H7 (cell line): ENCODE data around the gene ACTC1. TPM values are rescaled to one million over a fixed set of nuclear protein-coding genes. Genes with fewer than 3 reads are reported as not detected.
"Not testable (repeated sequence)": the region's sequence is repeated elsewhere in the genome, so short reads cannot be mapped to it uniquely, and the experiment has no call there.

Source experiments
- DNase-seq: peaks from one replicate; pipeline ENCODE4 v3.0.0; 2012
- H3K27me3 ChIP-seq: 2 replicates; pipeline ENCODE4 v1.6.0; 2011; ENCODE audit warnings: mild to moderate bottlenecking, low read length; ENCODE audit not compliant: control insufficient read depth, insufficient read depth
- H3K36me3 ChIP-seq: replicated peaks from 2 replicates; pipeline ENCODE4 v1.5.1; 2011; ENCODE audit warnings: low read length; ENCODE audit not compliant: control insufficient read depth, insufficient read depth
- H3K4me3 ChIP-seq: 2 replicates; pipeline ENCODE4 v1.5.1; 2011; ENCODE audit warnings: low read depth, mild to moderate bottlenecking, control low read depth, low read length, moderate library complexity; ENCODE audit not compliant: insufficient read depth
- total RNA-seq: library from RNA; depleted of rRNA; stranded (reverse); fragments of >200 nt; shearing (Covaris generic); gene quantifications from 2 replicates; pipeline ENCODE4 v1.2.3, GENCODE V29; 2014

ACTC1 gene
- total RNA-seq, 1 experiment from 2014 or later: 2.0 TPM

DNA sequence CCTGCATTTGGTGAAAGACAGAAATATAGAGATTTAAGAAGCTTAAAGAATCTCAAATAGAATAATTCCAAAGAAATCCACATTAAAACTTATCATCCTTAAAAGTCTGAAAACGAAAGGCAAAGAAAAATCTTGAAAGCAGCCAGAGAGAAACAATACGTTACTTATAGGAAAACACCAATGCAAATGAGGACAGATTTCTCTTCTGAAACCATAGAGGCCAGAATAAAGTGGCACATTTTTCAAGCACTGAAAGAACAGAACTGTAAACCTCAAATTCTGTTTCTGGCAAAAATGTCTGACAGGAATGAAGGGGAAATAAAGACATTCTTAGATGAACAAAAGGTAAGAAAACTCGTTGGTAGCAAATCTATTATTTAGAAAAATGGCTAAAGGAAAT, 13.8 kb upstream of the ACTC1 start:
- Histone ChIP-seq H3K4me3 (no peak overlapping the region), H3K36me3 (no peaks in the 10 kb centered on the region), H3K27me3 (no peaks in the 10 kb centered on the region)
- DNase-seq: no peak

DNA sequence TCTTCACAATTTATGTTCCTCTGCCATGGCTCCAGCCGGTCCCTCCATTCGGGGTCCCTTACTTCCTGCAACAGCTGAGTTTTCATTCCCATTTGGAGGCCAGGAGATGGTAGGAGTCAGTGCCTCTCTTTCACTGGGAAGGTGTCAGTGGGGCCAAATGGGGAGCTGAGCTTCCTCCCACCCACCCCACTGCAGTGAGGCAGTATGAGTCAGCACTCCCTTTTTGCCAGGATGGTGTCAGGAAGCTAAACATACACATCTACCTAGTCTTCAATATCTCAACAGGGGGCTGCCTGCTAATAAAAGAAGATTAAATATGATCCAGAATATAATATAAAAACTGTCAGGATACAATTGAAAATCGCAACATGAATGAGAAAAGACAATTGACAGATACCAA, 12.7 kb upstream of the ACTC1 start:
- Histone ChIP-seq H3K27me3 (no peaks in the 10 kb centered on the region), H3K4me3 (no peak overlapping the region), H3K36me3 (no peaks in the 10 kb centered on the region)
- DNase-seq: no peak

DNA sequence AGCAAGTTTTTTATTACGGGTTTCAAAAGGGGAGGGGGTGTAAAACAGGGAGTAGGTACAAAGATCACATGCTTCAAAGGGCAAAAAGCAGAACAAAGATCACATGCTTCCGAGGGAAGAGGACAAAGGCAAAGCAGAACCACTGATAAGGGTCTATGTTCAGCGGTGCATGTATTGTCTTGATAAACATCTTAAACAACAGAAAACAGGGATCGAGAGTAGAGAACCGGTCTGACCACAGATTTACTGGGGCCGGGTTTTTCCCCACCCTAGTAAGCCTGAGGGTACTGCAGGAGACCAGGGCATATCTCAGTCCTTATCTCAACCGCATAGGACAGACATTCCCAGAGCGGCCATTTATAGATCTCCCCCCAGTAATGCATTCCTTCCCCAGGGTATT, 11.9 kb upstream of the ACTC1 start:
- not testable (repeated sequence) for H3K36me3 ChIP-seq, DNase-seq, H3K27me3 ChIP-seq, H3K4me3 ChIP-seq

DNA sequence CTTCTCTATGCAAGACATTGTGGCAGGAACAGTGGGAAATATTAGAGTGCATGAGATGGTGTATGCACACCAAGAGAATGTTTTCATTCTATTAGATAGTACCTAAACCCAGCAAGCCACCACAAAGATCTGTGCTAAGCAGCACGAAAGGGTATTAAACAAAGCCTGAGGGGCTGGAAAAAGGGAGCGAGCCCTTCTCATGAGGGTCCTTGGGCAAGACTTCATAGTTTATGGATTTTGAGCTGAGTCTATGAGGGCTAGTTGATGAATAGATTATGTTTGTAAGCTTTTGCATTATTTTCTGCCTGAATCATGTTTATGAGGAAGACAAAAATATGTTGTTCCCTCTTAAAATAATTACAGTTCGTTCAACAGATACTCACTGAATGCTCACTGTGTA, 9.4 kb upstream of the ACTC1 start:
- Histone ChIP-seq H3K36me3 (no peaks in the 10 kb centered on the region), H3K4me3 (no peak overlapping the region), H3K27me3 (no peaks in the 10 kb centered on the region)
- DNase-seq: no peak

DNA sequence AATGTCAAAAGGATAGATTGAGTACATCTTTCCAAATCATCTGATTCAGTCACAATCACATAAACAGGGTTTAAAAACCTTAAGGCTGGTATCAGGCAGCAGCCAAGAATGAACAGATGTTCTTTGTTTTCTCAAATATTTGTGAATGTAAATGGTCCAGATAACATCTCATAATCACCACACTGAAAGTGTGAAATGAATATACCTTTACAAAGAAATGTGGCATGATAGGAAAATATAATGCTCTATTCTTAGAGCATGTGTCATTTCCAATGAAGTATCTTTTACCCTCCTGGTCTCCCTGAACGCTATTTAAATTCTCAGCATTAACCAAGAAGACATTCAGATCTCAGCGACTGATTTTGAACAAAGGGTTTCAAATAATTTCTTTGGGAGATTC, 8.8 kb upstream of the ACTC1 start:
- no peaks in the 10 kb centered on the region for H3K27me3 ChIP-seq
- H3K36me3 ChIP-seq: no peaks in the 10 kb centered on the region
- H3K4me3 ChIP-seq: no peak overlapping the region
- DNase-seq: no peak

DNA sequence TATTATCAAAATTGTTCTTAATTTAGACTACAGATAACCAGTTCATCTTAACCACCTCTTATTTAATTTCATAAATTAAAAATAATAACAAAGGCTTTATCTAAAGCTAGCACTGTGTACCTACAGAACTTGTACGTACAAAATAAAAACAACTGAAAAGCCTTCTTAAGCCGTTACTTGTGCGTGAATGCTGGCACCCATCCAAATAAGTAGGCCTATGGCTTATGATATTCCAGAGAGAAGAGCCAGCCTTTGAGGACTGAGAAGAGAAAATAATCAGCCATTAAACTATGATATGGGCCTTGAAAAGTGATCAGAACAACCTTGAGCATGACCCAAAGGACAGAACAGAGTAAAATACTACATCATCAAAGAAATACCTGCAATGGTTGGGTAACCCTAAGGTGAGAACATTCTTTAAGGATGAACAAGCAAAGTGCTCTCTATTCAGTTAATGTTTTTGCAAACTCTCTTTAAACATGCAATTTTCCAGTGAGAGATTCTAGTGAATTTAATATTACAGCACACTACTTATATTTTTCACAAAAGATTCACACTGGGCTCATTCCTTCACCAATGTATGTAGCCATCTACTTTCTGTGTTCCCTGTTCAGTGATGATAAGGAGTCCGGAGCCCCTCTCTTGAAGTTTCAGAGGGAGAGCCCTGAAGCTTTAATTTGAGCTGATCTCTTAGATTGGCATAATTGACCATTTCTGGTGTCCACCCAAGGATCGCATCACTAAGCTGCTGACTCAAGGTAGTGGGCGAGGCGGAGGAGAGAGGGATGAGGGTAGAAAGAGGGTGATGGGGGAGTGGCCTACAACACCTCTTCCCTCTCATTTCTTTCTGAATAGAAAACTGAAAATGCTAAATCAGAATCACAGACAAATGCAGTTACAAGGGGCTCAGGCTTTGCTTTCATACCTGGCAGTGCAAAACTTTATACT, 7.7 kb upstream of the ACTC1 start:
- Histone ChIP-seq H3K27me3 (no peaks in the 10 kb centered on the region), H3K4me3 (no peak overlapping the region), H3K36me3 (no peaks in the 10 kb centered on the region)
- DNase-seq: no peak

DNA sequence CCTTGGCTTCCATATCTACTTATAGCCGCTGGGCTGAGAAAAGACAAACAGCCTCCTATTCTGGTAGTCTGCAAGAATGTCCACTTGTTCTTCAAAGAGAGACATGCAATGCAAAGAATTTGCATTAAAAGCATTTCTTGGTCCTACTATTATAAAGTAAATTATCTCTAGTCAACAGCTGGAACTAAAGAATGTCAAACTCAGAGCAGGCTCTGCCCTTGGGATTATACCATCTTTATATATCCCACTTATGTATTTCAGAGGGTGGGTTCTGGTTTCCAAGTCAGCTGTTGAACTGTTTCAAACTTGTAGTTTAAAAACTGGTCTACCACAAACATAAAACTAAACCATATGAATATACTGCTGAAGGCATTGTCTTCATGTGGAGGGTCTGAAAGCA, 7.0 kb upstream of the ACTC1 start:
- no peak overlapping the region for H3K4me3 ChIP-seq
- no peaks in the 10 kb centered on the region for H3K27me3 ChIP-seq
- no peak for DNase-seq
- no peaks in the 10 kb centered on the region for H3K36me3 ChIP-seq

DNA sequence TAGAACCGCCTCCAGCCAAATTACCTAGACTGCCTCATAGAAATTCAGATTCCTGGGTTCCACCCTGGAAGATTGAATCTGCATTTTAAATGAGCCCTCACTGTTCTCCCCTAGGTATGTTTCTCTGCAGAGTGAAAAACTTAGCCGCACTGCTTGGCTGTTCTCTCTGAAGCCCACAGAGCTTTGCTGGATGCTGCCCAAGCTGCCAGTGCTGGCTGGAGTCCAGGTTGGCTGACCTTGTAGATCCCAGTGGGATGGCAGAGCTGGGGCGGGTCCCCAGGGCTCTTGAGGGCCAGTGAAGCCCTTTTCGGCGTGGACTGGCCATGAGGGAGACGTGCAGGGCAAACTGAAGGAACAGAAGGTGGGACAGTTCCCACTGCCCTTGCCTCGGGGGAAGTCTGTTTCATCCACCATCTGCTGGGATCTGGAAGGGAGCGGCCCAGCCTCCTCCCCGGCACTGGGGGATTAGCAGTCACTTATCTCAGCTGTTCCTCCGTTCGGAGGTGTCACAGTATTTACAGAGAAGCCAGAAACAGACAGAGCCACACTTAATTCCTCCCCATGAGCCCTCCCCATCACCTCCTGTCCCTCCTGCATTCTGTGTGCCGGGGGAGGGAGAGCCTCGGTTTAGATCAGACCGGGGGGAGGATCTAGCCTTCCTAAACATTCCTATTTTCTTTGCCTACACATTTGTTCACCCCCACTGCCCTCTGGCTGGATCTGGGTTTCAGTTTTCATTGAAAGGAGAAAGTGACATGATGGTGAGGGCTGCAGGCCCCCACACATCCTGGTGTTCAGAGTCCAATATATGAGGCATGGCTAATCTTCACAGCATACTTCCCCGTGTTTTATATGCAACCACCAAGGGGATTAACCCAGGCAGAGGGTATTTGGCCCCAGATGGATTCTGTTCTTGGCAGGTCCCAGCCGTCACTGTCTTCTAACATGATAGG, 4.1 kb upstream of the ACTC1 start:
- no peaks in the 10 kb centered on the region for H3K36me3 ChIP-seq
- peak; percentile 33 for DNase-seq
- H3K4me3 ChIP-seq: no peak overlapping the region
- H3K27me3 ChIP-seq: peaks cover 14% of the 10 kb centered on the region

DNA sequence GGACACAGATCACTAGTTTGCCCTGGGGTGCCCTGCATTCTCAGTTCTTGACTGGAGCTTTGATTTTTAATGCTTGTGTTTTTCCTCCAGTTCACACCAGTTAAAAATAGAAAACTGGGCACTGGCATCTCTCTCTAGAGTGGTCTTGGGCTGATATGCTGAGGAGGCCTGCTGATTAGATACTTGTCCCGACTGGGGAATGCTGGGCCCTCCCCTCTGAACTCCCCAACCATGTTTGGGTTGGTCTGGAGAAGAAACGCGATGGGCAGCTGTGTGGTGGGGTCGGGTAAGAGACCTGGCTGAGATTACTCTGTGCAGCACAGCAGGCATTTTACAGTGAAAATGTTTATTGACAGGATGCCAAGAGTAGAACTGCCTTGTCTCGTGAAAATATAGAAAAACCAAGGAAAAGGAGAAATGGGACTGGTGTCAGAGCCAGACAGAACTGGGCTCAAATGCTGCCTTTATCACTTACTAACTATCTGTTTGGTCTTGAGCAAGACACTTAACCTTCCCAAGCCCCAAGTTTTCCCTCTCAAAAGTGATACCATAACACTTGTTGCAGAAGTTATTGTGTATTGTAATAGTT, 1.6 kb upstream of the ACTC1 start:
- no peak for DNase-seq
- peaks cover 2% of the 10 kb centered on the region; the same call in 1 of the 2 replicates for H3K36me3 ChIP-seq
- no peak overlapping the region for H3K4me3 ChIP-seq
- H3K27me3 ChIP-seq: peaks cover 17% of the 10 kb centered on the region

DNA sequence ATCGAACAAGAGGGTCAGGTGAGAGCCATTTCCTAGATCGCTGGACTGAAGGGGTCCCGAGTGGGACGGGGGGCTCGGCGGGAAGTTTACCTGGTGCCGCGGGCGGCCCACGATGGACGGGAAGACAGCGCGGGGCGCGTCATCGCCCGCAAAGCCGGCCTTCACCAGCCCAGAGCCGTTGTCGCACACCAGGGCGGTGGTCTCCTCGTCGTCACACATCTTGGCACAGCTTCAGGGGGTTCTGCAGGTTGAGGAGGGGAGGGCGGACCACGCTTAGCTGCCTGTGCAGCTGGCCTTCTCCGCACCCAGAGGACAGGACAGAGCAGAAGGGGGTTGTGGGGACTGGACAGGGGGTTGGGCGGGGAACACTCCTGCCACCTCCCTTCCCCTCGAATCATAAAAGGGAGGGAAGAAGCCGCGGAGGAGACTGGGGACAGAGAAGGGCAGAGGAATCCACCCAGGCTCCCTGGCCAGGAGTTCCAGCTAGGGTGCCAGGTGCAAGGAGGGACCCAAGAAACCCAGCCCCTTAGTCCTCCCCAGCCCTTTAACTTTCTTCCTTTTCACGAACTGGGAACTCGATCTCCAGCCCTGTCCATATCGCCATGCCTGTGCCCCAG, 651 bp downstream of the ACTC1 start:
- Histone ChIP-seq H3K4me3 (peak overlapping the region; percentile 37), H3K27me3 (peaks cover 17% of the 10 kb centered on the region), H3K36me3 (peaks cover 2% of the 10 kb centered on the region; the same call in 1 of the 2 replicates)
- peak; percentile 60 for DNase-seq

DNA sequence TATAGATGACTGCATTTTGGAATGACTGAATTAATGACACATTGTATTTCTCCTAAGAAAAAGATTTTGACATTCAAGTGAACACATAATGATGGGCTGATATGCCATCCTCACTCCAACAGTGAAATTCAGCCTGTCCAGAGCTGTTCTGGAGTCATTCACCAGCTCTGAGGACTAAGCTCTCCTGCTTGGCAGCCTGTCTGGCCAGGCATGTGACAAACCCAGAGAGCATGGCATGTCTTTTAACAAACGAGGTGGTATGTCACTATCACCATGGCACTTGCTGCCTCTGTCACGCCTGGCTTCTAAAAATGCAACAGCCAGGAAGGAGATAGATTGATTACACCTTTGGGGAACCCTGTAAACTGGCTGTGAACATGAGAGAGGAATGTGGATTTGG, 1.4 kb downstream of the ACTC1 start:
- Histone ChIP-seq H3K4me3 (no peak overlapping the region), H3K36me3 (peaks cover 2% of the 10 kb centered on the region; the same call in 1 of the 2 replicates), H3K27me3 (peaks cover 17% of the 10 kb centered on the region)
- DNase-seq: no peak

DNA sequence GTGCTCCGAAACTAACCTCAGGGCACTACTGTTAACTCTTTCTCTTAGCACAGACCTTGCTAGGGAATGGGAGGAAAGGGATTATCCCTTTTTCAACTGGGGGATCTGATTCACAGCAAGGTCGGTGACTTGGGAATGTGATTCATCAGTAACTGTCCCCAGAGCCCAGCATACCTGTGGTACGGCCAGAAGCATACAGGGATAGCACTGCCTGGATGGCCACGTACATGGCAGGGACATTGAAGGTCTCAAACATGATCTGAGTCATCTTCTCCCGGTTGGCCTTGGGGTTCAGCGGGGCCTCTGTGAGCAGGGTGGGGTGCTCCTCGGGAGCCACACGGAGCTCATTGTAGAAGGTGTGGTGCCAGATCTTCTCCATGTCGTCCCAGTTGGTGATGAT, 2.3 kb downstream of the ACTC1 start:
- H3K36me3 ChIP-seq: peaks cover 2% of the 10 kb centered on the region; the same call in 1 of the 2 replicates
- H3K4me3 ChIP-seq: no peak overlapping the region
- H3K27me3 ChIP-seq: peaks cover 17% of the 10 kb centered on the region
- no peak for DNase-seq

DNA sequence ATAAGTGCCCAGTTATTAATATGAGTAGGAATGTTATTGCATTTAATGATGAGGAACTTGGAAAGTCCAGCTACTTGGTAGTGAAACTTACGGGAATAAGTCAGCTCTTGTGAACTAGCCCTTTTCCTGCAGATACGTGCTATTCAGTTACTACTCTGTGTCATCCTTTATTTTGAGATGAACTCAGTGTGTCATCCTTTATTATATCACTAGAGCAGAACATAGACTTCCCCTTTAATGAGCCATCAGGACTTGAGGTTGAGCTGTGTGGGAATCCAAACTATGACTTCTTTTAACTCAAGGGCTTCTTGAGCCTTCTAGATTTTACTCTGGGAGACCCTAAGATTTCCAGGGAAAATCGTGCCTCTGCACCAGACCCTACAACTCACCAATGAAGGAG, 3.6 kb downstream of the ACTC1 start:
- no peak for DNase-seq
- peaks cover 2% of the 10 kb centered on the region; the same call in 1 of the 2 replicates for H3K36me3 ChIP-seq
- H3K27me3 ChIP-seq: peaks cover 17% of the 10 kb centered on the region
- H3K4me3 ChIP-seq: no peak overlapping the region

DNA sequence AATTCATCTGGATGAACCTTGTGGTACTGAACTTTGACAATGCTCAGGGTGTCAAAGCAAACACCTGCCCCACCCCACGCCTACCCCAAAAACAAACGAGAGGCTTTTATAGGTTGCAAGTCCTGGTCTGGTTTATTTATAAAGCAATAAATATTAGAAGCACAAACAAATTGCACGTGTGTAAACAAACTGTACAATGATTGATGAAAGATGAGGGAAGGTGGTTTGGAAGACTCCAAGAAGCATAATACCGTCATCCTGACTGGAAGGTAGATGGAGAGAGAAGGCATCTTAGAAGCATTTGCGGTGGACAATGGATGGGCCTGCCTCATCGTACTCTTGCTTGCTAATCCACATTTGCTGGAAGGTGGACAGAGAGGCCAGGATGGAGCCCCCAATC, 5.2 kb downstream of the ACTC1 start:
- Histone ChIP-seq H3K27me3 (peaks cover 10% of the 10 kb centered on the region), H3K36me3 (peaks cover 2% of the 10 kb centered on the region; the same call in 1 of the 2 replicates), H3K4me3 (no peak overlapping the region)
- DNase-seq: no peak
